ENCODE data around the gene ZFYVE26. TPM values are rescaled to one million over a fixed set of nuclear protein-coding genes. Genes with fewer than 3 reads are reported as not detected.

ZFYVE26 gene
- 10 to 100 TPM; 12.2 to 33.7 TPM for total RNA-seq

- TF ChIP-seq POLR2AphosphoS5 (IDR thresholded peaks at IDR 0.05) (peak; percentile 98), POLR2A (IDR thresholded peaks at IDR 0.05) (peak; percentile 66), CTCF (IDR thresholded peaks at IDR 0.05) (peak in 2 of 4 experiments; percentile 15 to 21)
- Histone ChIP-seq H3K4me1 (replicated peaks) (peaks cover 9% of the 10 kb centered on the region), H3K27ac (peak within 1 kb of the TSS; percentile 76 to 86), H3K9me3 (no peaks in the 10 kb centered on the region), H3K4me3 (peak within 1 kb of the TSS; percentile 57 to 68), H3K27me3 (replicated peaks; ENCODE audit: insufficient read depth) (no peaks in the 10 kb centered on the region), H3K36me3 (no peaks in the 10 kb centered on the region)
- DNase-seq (ENCODE audit: low spot score): peak; percentile 98
- intact Hi-C loops (cut with DNase I): no loop called here
- under 1% methylated on average over 26 of the region's 26 CpGs for WGBS
These were observed at the start of gene ZFYVE26 for GRCh38 chr14:67816326-67817002. TSS of gene ZFYVE26 (minus strand) at chr14:67816590. CDS start at chr14:67815963, 627 bp downstream.

- intact Hi-C loops (cut with DNase I): no loop called here
These were observed 46.8 kb upstream of the ZFYVE26 start for GRCh38 chr14:67863223-67863622.

GRCh38 chr14:67859169-67859749, 42.9 kb upstream of the ZFYVE26 start:
- Histone ChIP-seq H3K27me3 (replicated peaks; ENCODE audit: insufficient read depth) (no peaks in the 10 kb centered on the region), H3K4me1 (replicated peaks) (peaks cover 14% of the 10 kb centered on the region), H3K4me3 (no peak overlapping the region), H3K27ac (no peak overlapping the region), H3K9me3 (no peaks in the 10 kb centered on the region), H3K36me3 (no peaks in the 10 kb centered on the region)
- intact Hi-C loops (cut with DNase I): no loop called here
- no peak for TF ChIP-seq POLR2A (IDR thresholded peaks at IDR 0.05)
- no peak for TF ChIP-seq POLR2AphosphoS5 (IDR thresholded peaks at IDR 0.05)
- no peak for TF ChIP-seq CTCF (IDR thresholded peaks at IDR 0.05)
- 96% methylated on average over 1 of the region's 1 CpG for WGBS
- DNase-seq (ENCODE audit: low spot score): no peak

More at GRCh38 chr14:67863223-67863622, 46.8 kb upstream of the ZFYVE26 start:
- Histone ChIP-seq H3K27me3 (replicated peaks; ENCODE audit: insufficient read depth) (no peaks in the 10 kb centered on the region), H3K27ac (no peak overlapping the region), H3K4me1 (replicated peaks) (no peaks in the 10 kb centered on the region), H3K36me3 (no peaks in the 10 kb centered on the region), H3K9me3 (no peaks in the 10 kb centered on the region), H3K4me3 (no peak overlapping the region)
- 94% methylated on average over 2 of the region's 2 CpGs for WGBS
- no peak for DNase-seq (ENCODE audit: low spot score)
- TF ChIP-seq POLR2A (IDR thresholded peaks at IDR 0.05): no peak
- no peak for TF ChIP-seq CTCF (IDR thresholded peaks at IDR 0.05)
- TF ChIP-seq POLR2AphosphoS5 (IDR thresholded peaks at IDR 0.05): no peak

GRCh38 chr14:67857778-67858350, 41.5 kb upstream of the ZFYVE26 start:
- 71% methylated on average over 20 of the region's 20 CpGs for WGBS
- TF ChIP-seq POLR2A (IDR thresholded peaks at IDR 0.05) (no peak), CTCF (IDR thresholded peaks at IDR 0.05) (no peak), POLR2AphosphoS5 (IDR thresholded peaks at IDR 0.05) (no peak)
- peaks cover 24% of the 10 kb centered on the region for H3K4me1 ChIP-seq (replicated peaks)
- intact Hi-C loops (cut with DNase I): no loop called here
- peak; percentile 39 for DNase-seq (ENCODE audit: low spot score)
- no peak overlapping the region for H3K4me3 ChIP-seq
- peak overlapping the region; percentile 73 to 78 for H3K27ac ChIP-seq
- no peaks in the 10 kb centered on the region for H3K36me3 ChIP-seq
- no peaks in the 10 kb centered on the region for H3K9me3 ChIP-seq
- H3K27me3 ChIP-seq (replicated peaks; ENCODE audit: insufficient read depth): no peaks in the 10 kb centered on the region
